ENCODE data around the gene OGDH. TPM values are rescaled to one million over a fixed set of nuclear protein-coding genes. Genes with fewer than 3 reads are reported as not detected.

The OGDH gene
- total and polyA plus RNA-seq, 10 of the 15 experiments (the other 5 are each of a cell fraction or from before 2014, with no cell fraction given) = 4.1 to 103 (median 48.4) TPM

DNA sequence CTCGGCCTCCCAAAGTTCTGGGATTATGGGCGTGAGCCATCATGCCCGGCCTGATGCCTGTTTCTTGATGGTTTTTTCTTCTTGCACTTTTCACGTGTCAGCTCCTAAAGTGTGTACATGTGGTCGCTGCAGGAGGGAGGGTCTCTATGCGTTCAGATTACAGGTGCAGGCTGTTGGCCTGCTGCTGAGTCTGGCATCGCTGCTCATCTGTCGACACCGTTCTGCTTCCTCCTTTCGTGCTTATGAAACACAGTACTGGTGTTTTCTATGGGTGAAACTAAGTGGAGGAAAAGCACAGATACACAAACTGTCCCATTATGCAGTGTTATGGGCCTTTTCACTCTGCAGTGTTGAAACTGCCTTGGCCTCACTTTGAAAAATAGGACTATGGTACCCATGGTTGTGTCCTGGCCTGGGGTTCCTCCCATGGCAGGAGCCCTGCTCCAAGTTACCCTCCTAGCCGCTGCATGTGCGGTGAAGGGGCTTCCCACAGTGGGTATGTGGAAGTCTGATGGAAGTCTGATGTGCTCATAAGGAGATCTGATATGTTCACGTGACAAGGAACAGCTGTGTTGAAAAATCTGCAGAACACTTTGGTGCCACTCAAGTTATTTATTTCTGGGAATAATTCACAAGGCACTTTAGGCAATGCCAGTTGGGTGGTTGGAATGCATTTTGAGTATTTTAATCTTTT is 23.5 kb downstream of the OGDH start (continued):
- TF ChIP-seq, protein P1, sequence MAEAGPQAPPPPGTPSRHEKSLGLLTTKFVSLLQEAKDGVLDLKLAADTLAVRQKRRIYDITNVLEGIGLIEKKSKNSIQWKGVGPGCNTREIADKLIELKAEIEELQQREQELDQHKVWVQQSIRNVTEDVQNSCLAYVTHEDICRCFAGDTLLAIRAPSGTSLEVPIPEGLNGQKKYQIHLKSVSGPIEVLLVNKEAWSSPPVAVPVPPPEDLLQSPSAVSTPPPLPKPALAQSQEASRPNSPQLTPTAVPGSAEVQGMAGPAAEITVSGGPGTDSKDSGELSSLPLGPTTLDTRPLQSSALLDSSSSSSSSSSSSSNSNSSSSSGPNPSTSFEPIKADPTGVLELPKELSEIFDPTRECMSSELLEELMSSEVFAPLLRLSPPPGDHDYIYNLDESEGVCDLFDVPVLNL (IDR thresholded peaks at IDR 0.05; ENCODE audit: low read depth, low read length) = no peak
- TF ChIP-seq EED (IDR thresholded peaks at IDR 0.05; ENCODE audit: low read depth) (peak; percentile 57; the same call in 1 of the 2 replicates), TAF1 (IDR thresholded peaks at IDR 0.05; ENCODE audit: borderline replicate concordance, low read depth, low read length) (no peak), NBN (IDR thresholded peaks at IDR 0.05) (0 out of 2 replicates have a peak, but pooled peaks have one; percentile 23), CHD2 (IDR thresholded peaks at IDR 0.05; ENCODE audit: borderline replicate concordance, low read depth, low read length) (no peak), LARP7 (IDR thresholded peaks at IDR 0.05) (no peak), NFYA (IDR thresholded peaks at IDR 0.05; ENCODE audit: borderline replicate concordance, low read depth, low read length) (no peak), NR2C1 (IDR thresholded peaks at IDR 0.05) (no peak), RAD51 (IDR thresholded peaks at IDR 0.05) (0 out of 2 replicates have a peak, but pooled peaks have one; percentile 40), GATAD2B (conservative IDR thresholded peaks at IDR 0.05; ENCODE audit: low read depth) (peak; percentile 42; the same call in 1 of the 2 replicates), BHLHE40 (IDR thresholded peaks at IDR 0.05; ENCODE audit: borderline replicate concordance in 1 of 2, low read depth in 2 of 2, low read length in 1 of 2) (peak; percentile 21 to 41; a peak in 2 of 4 replicates), ZSCAN29 (IDR thresholded peaks at IDR 0.05) (no peak), RFX5 (IDR thresholded peaks at IDR 0.05; ENCODE audit: low read depth, low read length) (no peak), ATF7 (IDR thresholded peaks at IDR 0.05; ENCODE audit: low read depth) (no peak)
- TF ChIP-seq, protein P2, sequence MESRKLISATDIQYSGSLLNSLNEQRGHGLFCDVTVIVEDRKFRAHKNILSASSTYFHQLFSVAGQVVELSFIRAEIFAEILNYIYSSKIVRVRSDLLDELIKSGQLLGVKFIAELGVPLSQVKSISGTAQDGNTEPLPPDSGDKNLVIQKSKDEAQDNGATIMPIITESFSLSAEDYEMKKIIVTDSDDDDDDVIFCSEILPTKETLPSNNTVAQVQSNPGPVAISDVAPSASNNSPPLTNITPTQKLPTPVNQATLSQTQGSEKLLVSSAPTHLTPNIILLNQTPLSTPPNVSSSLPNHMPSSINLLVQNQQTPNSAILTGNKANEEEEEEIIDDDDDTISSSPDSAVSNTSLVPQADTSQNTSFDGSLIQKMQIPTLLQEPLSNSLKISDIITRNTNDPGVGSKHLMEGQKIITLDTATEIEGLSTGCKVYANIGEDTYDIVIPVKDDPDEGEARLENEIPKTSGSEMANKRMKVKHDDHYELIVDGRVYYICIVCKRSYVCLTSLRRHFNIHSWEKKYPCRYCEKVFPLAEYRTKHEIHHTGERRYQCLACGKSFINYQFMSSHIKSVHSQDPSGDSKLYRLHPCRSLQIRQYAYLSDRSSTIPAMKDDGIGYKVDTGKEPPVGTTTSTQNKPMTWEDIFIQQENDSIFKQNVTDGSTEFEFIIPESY (IDR thresholded peaks at IDR 0.05) = no peak
- TF ChIP-seq, protein P3, sequence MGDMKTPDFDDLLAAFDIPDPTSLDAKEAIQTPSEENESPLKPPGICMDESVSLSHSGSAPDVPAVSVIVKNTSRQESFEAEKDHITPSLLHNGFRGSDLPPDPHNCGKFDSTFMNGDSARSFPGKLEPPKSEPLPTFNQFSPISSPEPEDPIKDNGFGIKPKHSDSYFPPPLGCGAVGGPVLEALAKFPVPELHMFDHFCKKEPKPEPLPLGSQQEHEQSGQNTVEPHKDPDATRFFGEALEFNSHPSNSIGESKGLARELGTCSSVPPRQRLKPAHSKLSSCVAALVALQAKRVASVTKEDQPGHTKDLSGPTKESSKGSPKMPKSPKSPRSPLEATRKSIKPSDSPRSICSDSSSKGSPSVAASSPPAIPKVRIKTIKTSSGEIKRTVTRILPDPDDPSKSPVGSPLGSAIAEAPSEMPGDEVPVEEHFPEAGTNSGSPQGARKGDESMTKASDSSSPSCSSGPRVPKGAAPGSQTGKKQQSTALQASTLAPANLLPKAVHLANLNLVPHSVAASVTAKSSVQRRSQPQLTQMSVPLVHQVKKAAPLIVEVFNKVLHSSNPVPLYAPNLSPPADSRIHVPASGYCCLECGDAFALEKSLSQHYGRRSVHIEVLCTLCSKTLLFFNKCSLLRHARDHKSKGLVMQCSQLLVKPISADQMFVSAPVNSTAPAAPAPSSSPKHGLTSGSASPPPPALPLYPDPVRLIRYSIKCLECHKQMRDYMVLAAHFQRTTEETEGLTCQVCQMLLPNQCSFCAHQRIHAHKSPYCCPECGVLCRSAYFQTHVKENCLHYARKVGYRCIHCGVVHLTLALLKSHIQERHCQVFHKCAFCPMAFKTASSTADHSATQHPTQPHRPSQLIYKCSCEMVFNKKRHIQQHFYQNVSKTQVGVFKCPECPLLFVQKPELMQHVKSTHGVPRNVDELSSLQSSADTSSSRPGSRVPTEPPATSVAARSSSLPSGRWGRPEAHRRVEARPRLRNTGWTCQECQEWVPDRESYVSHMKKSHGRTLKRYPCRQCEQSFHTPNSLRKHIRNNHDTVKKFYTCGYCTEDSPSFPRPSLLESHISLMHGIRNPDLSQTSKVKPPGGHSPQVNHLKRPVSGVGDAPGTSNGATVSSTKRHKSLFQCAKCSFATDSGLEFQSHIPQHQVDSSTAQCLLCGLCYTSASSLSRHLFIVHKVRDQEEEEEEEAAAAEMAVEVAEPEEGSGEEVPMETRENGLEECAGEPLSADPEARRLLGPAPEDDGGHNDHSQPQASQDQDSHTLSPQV (IDR thresholded peaks at IDR 0.05) = no peak
- TF ChIP-seq, protein P4, sequence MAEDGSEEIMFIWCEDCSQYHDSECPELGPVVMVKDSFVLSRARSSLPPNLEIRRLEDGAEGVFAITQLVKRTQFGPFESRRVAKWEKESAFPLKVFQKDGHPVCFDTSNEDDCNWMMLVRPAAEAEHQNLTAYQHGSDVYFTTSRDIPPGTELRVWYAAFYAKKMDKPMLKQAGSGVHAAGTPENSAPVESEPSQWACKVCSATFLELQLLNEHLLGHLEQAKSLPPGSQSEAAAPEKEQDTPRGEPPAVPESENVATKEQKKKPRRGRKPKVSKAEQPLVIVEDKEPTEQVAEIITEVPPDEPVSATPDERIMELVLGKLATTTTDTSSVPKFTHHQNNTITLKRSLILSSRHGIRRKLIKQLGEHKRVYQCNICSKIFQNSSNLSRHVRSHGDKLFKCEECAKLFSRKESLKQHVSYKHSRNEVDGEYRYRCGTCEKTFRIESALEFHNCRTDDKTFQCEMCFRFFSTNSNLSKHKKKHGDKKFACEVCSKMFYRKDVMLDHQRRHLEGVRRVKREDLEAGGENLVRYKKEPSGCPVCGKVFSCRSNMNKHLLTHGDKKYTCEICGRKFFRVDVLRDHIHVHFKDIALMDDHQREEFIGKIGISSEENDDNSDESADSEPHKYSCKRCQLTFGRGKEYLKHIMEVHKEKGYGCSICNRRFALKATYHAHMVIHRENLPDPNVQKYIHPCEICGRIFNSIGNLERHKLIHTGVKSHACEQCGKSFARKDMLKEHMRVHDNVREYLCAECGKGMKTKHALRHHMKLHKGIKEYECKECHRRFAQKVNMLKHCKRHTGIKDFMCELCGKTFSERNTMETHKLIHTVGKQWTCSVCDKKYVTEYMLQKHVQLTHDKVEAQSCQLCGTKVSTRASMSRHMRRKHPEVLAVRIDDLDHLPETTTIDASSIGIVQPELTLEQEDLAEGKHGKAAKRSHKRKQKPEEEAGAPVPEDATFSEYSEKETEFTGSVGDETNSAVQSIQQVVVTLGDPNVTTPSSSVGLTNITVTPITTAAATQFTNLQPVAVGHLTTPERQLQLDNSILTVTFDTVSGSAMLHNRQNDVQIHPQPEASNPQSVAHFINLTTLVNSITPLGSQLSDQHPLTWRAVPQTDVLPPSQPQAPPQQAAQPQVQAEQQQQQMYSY (CRISPR knock-in tag; IDR thresholded peaks at IDR 0.05) = no peak
- TF ChIP-seq, protein P5, sequence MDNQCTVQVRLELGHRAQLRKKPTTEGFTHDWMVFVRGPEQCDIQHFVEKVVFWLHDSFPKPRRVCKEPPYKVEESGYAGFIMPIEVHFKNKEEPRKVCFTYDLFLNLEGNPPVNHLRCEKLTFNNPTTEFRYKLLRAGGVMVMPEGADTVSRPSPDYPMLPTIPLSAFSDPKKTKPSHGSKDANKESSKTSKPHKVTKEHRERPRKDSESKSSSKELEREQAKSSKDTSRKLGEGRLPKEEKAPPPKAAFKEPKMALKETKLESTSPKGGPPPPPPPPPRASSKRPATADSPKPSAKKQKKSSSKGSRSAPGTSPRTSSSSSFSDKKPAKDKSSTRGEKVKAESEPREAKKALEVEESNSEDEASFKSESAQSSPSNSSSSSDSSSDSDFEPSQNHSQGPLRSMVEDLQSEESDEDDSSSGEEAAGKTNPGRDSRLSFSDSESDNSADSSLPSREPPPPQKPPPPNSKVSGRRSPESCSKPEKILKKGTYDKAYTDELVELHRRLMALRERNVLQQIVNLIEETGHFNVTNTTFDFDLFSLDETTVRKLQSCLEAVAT (IDR thresholded peaks at IDR 0.05) = no peak
